ENCODE data around the gene NRN1. TPM values are rescaled to one million over a fixed set of nuclear protein-coding genes. Genes with fewer than 3 reads are reported as not detected.

The NRN1 gene
- total RNA-seq, 4 donors from 2014 or later = 3.9 to 19.5 (median 12.0) TPM

- intact Hi-C loops (cut with DNase I; ENCODE audit: low total_unique reads) = no loop called here
- no peak for TF ChIP-seq POLR2A (IDR thresholded peaks at IDR 0.05)
- TF ChIP-seq CTCF (IDR thresholded peaks at IDR 0.05) = no peak
- 74 to 87% methylated on average over 5 of the region's 5 CpGs for WGBS, 2 donors
- no peak for DNase-seq (ENCODE audit: low spot score in 2 of 2)
- H3K4me3 ChIP-seq (ENCODE audit: low read depth, poor library complexity, severe bottlenecking) = no peak overlapping the region
Measured at GRCh38 chr6:5960456-5960855, 46.3 kb downstream of the NRN1 start.

DNA sequence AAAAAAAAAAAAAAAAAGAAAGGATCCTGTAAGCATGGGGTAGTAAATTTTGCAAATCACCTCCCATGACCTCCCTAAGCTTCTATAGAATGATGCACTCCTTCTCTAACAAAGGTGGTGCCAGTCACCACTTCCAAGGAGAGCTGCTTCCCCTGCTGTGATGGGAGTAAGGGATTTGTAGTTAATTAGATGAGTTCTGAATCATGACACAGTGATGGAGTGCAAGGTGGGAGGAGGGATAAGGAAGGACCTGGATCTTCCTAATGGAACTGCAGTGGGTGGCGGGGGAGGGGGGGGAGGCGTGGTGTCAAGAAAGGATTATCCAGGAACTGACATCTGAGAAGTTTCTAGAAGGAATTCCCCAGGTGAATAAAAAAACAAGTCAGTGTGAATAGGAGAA, 47.8 kb downstream of the NRN1 start:
- H3K4me3 ChIP-seq (ENCODE audit: low read depth, poor library complexity, severe bottlenecking) = no peak overlapping the region
- TF ChIP-seq CTCF (IDR thresholded peaks at IDR 0.05) = no peak
- TF ChIP-seq POLR2A (IDR thresholded peaks at IDR 0.05) = no peak
- DNase-seq (ENCODE audit: low spot score in 2 of 2) = no peak
- intact Hi-C loops (cut with DNase I; ENCODE audit: low total_unique reads) = no loop called here
- WGBS, 2 donors = 82 to 94% methylated on average over 2 of the region's 2 CpGs

- 63% methylated on average over 6 of the region's 6 CpGs for WGBS, 2 donors
- intact Hi-C loops (cut with DNase I; ENCODE audit: low total_unique reads) = no loop called here
- no peak overlapping the region for H3K4me3 ChIP-seq (ENCODE audit: low read depth, poor library complexity, severe bottlenecking)
- TF ChIP-seq CTCF (IDR thresholded peaks at IDR 0.05) (no peak), POLR2A (IDR thresholded peaks at IDR 0.05) (no peak)
- DNase-seq (ENCODE audit: low spot score in 2 of 2) = no peak
Measured at GRCh38 chr6:5956939-5957338, 49.8 kb downstream of the NRN1 start.

DNA sequence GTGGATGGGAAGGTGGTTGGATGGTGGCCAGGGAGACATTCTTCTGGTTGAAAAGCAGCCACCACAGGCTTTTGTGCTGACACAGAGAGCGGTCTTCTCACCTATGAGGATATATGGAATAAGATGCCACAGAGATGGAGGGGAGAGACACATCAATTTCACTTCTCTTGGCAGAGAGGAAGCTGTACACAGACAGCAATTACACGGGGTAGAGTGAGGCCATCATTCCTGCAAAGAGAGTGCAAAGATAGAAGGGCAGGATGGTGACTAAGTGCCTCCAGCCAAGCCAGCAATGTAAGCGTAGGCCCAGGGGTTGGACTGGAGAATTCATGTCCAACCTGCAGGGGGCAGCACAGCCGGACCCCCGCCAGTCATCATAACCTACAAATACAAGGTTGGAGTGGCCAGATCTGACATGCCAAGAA, 56.4 kb downstream of the NRN1 start:
- intact Hi-C loops (cut with DNase I; ENCODE audit: low total_unique reads) = no loop called here
- no peak overlapping the region for H3K4me3 ChIP-seq (ENCODE audit: low read depth, poor library complexity, severe bottlenecking)
- TF ChIP-seq CTCF (IDR thresholded peaks at IDR 0.05) = no peak
- TF ChIP-seq POLR2A (IDR thresholded peaks at IDR 0.05) = no peak
- WGBS, 2 donors = 57 to 63% methylated on average over 5 of the region's 5 CpGs
- DNase-seq (ENCODE audit: low spot score in 2 of 2) = no peak

All from lower leg skin (tissue), 4 donors.